NCI-H2196 (cell line): ENCODE measurements around the gene KMT2B.
A peak's percentile ranks its signal among the peaks of the same experiment; 100 is the strongest.

Source experiments
- DNase-seq: peaks from one replicate; lab custom pipeline; 2025; ENCODE audit not compliant: unreplicated experiment; lab: John Stamatoyannopoulos, UW

Gene KMT2B

GRCh38 chr19:35741203-35741515 lies 23.4 kb downstream of the KMT2B start:
- no peak for DNase-seq

DNA sequence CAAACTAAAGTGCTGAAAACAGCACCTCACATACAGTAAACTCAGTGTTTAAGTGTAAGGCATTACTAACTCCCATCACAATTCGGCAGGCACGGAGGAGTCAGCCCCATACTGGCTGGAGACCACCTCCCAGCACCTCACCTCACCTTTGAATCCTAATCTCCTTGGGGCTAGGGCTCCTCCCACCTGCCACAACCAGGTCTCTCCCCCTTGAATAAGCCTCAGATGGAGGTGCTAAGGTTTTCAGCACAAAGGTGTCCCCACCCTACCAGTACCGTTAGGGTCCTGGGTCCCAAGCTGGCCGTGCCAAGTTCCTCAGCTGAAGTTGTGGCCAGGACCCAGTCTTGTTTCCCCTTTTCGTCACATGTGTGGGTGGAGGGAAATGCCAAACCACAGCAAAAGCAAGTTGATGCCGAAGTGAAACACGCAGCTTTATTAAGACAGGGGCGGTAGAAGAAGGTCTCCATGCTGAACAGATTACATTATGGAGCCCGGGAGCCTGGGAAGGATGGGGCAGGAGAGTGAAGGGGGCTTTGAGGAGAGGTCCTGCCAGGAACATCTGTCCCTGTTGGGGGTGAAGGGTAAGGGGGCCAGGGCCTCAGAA lies 24.4 kb downstream of the KMT2B start, which contains the start of gene IGFLR1:
IGFLR1 (minus strand) TSS at position 332 of the 604 bp plus-strand sequence. CDS start 1,272 bp downstream, outside the sequence.
- DNase-seq: no peak

- DNase-seq: no peak
Measured at GRCh38 chr19:35743640-35744429, 26.0 kb downstream of the KMT2B start.

DNA sequence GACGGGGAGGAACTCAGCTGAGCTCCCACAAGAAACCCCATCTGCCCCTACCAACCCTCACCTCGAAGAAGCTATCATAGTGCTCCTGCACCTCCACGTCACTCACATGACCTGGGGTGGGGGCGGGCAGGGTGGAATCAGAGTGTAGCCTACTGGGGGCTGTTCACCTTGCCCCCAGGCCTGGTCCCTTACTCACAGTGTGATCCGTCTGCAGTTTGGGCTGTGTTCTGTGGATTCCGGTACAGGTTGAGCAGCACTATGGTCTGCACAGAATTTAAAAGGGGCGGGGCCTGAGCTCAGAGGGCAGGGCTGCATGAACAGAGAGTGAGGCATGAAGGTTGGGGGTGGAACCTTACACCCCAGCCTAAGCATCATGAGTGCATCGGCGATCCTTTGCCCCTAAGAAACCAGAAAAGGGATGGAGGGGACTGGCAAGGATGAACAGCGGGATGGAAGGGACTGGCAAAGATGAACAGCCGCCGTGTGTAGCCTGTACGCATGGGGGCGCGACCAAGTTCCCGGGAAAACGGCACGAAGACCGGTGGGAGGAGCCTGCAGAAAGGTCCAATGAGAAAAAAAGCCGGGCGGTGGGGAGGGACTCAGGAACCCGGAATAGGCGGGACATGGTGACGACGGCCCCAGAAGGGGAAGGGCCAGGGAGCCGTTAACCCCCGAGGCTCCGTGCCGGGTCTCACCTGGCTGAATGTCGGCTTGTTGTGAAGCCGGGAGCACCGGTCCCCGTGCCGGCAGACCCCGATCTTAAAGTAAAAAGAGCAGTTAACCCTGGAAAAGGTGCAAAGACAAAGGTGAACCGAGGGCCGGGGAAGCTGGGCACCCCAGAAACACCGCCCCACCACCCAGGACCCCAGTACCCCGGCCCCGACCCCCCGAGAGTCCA lies 26.9 kb downstream of the KMT2B start:
- peak; percentile 97 for DNase-seq

DNA sequence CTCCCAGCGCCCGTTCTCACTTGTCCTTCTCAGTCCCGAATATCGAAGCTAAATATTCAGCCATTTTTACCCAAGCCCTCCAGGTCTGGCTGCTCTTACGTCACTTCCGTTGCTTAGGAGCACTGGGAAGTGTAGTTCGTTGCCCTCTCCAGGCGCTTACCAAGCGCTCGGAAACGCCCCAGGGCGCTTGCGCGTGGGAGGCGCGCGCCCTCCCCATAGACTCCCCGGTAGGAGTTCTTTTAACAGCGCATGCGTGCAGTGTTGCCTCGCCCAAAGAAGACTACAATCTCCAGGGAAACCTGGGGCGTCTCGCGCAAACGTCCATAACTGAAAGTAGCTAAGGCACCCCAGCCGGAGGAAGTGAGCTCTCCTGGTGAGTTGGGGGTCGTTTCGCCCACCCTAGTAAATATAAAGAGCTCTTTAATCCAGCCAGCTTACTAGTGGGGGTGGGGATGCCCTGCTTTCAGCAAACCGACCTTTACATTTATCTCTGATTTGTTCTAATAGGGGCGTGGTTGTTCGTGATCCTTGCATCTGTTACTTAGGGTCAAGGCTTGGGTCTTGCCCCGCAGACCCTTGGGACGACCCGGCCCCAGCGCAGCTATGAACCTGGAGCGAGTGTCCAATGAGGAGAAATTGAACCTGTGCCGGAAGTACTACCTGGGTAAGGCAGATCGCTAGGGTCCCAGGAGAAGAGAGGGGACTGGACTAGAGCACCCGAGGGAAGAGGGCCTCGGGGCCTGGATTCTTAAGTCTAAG lies 27.7 kb downstream of the KMT2B start, which contains the start of the genes PSENEN and U2AF1L4:
PSENEN (plus strand) TSS at position 324 of the 759 bp plus-strand sequence; CDS start at position 604, 280 bp downstream.
U2AF1L4 (minus strand) TSS at position 91 of the 759 bp plus-strand sequence; CDS start at position 64, 27 bp downstream.
- peak; percentile 100 for DNase-seq

- DNase-seq: no peak
Measured at GRCh38 chr19:35746087-35746462, 28.3 kb downstream of the KMT2B start.

GRCh38 chr19:35746531-35746930 lies 28.7 kb downstream of the KMT2B start:
- no peak for DNase-seq

GRCh38 chr19:35748106-35749020 lies 30.6 kb downstream of the KMT2B start, which contains the start of gene LIN37:
TSS of gene LIN37 (plus strand) at chr19:35748576. CDS start at chr19:35748725, 149 bp downstream.
- peak; percentile 99 for DNase-seq

DNA sequence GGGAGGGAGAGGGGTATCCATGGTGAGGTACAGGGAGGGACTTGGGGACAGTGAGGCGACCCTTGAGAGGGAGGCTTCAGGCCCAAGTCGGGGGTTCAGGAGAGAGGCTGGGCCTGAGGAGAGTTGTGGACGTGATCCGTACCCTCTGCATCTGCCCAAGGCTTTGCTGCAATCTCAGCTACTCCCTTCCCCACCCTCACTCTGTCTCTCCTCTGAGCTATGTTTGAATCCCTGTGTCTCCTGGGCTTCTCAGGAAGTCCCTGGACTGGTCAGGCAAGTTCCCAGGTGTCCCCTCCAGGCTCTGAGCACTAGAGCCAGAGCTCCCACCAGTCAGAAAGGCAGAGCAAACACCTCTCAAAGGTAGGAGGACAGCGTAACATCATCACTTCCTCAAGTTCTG lies 32.4 kb downstream of the KMT2B start:
- DNase-seq: no peak

- no peak for DNase-seq
Measured at GRCh38 chr19:35751839-35752745, 34.3 kb downstream of the KMT2B start.

DNA sequence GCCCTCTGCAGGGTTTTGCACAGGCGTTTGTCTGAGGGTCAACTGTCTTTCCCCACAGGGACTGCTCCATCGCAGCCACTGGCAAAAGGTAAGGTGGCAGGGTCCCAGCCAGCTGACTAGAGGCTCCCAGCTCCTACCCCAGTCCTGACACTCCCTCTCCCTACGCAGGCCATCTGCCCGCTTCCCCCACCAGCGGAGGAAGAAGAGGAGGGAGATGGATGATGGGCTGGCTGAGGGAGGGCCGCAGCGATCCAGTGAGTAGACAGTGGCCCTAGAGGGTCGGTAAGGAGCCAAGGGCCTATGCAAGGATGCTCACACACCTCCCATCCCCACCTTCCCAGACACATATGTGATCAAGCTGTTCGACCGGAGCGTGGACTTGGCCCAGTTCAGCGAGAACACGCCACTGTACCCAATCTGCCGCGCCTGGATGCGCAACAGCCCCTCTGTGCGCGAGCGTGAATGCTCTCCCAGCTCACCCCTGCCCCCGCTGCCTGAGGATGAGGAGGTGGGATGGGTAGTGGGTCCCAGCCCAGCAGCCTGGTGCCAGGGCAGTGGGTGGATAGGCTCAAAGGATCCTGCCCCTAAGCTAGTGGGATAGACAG lies 35.0 kb downstream of the KMT2B start:
- no peak for DNase-seq

GRCh38 chr19:35753634-35754369 lies 36.0 kb downstream of the KMT2B start:
- DNase-seq: no peak

DNA sequence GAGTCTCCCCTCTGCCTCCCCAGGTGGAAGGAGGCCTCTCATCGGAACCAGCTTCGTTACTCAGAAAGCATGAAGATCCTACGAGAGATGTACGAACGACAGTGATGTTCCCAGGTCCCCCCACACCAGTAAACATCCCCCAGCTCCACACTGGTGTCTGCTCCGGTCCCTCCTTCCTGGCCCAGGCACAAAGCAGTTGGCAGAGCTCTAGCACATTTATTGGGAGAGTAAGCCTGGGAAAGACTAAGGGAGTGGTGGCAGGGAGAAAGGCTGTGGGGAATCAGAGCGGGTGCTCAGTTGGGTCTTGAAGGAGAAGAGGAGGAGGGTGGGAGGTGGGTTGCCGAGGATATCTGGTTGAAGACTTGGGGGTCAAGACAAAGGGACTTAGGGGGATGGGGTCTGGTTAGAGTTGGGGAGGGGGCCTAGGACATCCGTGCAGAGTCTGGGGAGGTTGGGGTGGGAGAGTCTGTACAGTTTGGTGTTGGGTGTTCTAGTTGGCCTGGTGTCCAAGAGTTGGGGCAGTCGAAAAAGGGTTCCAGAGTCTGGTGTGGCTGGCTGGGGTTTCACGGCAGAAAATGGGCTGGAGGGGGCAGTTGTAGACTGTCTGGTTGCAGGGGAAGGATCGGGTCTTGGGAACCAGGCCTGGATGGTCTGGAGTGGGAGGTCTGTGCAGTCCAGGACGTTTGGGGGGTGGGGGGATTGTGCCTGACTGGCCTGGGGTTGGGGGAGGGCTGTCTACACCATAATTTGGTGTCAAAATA lies 36.7 kb downstream of the KMT2B start:
- no peak for DNase-seq

GRCh38 chr19:35755131-35755549 lies 37.3 kb downstream of the KMT2B start:
- DNase-seq: no peak

- DNase-seq: no peak
Measured at GRCh38 chr19:35755550-35756376, 38.0 kb downstream of the KMT2B start.
